NOMO-1 (cell line): ENCODE data around the gene TUT1.
"Not testable (repeated sequence)": the region's sequence is repeated elsewhere in the genome, so short reads cannot be mapped to it uniquely, and the experiment has no call there.

ENCODE experiments used
- DNase-seq, 2 experiments: peaks; one replicate each; lab custom pipeline; 2025; ENCODE audit not compliant: unreplicated experiment in 2 of 2; lab: John Stamatoyannopoulos, UW

Gene TUT1

DNA sequence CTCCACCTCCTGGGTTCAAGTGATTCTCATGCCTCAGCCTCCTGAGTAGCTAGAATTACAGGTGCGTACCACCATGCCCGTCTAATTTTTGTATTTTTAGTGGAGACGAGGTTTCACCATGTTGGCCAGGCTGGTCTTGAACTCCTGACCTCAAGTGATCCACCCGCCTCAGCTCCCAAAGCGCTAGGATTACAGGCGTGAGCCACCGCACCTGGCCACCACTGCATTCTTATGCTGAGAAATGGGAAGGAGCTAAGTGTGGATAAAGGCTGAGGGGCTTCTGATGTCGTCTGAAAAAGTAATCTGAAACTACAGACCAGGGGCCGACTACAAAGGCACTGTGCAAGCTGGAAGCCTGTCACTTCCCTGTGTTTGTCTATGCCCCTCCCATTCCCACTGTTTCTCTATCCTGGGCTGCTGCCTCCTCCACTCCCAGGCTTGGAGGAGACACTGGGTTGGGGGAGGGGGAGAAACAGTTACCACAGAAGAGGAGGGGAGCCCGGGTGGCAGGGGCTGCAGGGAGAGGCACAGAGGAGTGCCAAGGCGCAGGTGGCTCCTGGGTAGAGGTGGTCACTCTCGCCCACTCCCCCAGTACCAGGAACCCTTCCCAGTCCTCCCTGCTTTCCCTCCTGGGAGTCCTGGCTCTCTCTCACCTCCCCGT lies 13.3 kb upstream of the TUT1 start:
- no peak for DNase-seq

DNA sequence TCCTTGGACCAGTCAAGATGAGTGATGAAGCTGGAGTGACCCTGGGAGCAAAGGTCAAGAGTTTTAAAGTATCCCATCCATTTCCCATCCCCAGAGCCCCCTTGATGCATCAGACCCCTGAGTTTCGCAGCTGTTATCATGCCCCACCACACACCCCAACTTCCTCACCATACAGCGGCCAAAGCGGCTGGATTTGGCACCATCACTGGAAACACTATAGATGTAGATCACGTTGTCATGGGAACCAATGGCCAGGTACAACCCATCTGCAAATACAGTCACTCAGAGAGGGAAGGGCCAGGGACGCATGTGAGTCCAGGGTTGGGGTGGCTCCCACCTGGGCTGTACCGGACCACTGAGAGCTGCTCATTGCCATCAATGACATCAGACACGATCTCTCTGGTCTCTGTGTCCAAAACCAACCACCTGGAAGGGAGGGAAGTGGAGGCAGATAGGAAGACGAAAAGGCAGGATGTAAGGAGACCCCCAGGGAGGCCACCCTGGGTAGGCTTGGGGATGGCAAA lies 12.5 kb upstream of the TUT1 start:
- DNase-seq = no peak

DNA sequence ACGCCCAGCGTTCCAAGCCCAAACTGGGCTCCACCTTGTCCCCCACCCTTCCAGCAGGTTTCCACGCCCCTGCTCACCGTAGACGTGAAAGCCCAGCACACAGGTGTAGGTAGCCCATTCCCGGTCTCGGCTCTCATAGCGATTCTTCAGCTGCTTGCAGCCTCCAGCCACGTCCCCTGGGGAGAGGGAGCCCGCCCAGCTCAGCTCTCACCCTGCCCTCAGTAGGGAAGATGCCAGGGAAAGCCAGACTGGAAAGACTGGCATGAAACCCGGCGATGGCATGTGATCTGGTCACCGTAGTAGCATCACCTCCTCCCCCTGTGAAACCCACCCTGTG lies 11.7 kb upstream of the TUT1 start:
- DNase-seq = no peak

GRCh38 chr11:62602141-62603071 lies 11.1 kb upstream of the TUT1 start:
- DNase-seq = peak; percentile 46 to 75

- DNase-seq = peak; percentile 98 to 99
Measured at GRCh38 chr11:62601372-62602140, 10.2 kb upstream of the TUT1 start, which contains the start of gene MTA2. TSS of gene MTA2 (minus strand) at chr11:62601865. CDS start at chr11:62601450, 415 bp downstream.

DNA sequence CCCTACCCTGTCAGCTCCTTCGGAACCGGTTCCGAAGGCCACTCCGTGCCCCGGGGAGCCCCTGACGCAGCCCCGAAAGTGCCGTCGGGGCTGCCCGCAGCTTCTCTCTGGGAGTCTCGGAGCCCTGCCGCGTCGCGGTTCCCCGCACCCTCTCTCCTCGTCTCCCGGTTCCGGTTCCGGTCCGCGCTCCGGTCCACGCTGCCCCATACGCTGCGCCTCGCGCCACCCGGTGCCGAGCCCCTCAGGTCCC lies 9.7 kb upstream of the TUT1 start:
- DNase-seq = no peak

DNA sequence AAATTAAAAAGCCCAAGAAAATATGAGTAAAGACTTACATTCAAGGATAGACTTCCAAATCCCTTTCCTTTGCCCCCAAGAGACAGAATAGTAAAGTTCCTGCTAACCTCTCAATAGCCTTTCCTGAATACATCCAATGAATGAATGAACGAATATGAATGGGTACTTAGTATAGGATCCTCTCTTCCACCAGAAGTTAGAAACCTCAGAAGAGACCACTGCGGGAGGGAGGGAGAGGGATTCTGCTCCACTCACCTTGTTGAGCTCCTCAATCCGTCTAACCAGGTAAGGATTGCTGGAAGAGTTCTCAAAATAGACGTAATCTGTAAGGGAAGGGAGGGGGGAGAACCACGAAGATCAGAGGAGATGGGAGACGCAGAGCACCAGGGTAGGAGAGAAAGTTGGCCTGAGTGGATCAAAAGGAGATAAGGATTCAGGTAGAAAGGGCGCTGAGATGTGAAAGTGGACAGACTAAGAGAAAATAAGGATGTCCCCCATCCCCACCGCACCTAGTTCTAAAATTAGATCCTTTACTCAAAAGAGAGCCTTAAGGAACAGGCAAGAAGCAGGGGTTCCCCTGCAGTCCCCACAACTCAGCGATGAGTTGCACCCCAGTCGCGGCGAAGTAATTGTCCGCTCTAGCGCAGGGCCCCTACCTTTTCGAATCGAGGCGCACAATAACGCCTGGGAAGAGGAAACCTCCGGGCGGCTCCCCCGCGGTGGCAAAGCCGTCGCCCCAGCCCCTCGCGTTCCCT lies 9.2 kb upstream of the TUT1 start:
- DNase-seq = peak in 1 of 2 experiments; percentile 40

DNA sequence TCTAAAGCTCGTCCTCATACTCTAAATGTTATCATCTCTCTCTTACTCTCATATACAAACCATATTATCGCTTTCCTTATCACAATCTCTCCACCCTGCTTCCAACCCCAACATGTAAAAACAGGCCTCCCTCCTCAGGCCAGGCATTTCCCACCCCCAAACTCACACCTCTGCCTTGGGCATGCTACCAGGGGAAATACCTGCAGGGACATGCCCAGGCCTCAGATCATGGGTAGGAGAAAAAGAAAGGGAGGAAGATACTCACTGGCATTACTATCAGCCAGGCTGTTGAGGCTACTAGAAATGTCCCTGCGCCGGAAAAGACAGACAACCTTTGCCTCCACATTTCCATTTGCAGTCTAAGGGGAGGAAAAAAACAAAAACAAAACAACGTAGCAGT lies 8.6 kb upstream of the TUT1 start:
- DNase-seq = no peak

DNA sequence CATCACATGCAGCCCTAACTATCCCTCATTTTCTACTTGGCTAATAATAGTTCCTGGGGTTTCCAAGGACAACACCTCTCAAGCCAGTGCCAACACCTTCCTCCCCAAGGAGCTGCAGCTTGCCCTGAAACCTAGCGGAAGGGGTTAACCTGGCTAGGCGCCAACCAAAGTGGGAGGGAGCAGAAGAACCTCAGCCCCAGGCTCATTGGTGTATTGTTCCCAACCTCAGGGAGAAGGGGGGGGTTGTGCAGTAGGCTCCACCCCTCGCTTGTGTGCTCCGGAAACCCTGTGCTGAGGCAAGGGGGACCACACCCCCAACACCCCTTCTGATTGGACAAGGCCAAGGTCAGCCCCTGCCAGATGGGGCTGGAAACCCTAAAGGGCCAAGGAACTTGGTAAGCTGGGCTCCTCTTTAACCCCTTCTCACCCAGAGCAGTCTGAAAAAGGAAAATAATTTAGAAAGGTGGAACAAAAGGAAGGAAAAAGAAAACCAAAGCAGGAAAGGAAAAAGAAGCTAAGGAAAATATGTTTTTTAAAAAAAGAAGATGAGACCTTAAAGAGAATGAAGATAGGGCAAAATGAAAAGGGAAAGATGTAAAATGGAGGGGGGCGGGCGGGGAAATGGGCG lies 7.9 kb upstream of the TUT1 start:
- DNase-seq = peak; percentile 95

DNA sequence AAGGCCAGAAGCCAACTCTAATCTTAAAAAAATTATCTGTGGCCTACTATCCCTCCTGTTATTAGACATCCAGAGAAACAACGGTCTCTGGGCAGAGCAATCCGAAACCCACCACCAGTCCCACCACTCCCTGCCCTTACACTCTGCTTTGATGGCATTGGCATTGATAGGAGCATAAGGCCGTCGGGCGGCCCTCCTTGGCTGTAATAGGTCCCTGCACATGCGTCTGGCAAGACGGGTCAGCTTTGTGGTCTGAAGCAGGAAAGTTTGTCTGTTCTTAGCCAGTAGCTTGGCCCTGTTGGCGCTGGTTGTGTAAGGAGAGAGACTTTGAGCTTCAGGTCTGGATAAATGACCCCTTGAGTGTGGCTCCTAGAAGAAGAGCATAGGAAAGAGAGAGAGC lies 3.8 kb upstream of the TUT1 start:
- no peak for DNase-seq

- DNase-seq = peak; percentile 79 to 82
Measured at GRCh38 chr11:62593434-62594044, 2.2 kb upstream of the TUT1 start.

GRCh38 chr11:62592989-62593421 lies 1.7 kb upstream of the TUT1 start:
- no peak for DNase-seq

DNA sequence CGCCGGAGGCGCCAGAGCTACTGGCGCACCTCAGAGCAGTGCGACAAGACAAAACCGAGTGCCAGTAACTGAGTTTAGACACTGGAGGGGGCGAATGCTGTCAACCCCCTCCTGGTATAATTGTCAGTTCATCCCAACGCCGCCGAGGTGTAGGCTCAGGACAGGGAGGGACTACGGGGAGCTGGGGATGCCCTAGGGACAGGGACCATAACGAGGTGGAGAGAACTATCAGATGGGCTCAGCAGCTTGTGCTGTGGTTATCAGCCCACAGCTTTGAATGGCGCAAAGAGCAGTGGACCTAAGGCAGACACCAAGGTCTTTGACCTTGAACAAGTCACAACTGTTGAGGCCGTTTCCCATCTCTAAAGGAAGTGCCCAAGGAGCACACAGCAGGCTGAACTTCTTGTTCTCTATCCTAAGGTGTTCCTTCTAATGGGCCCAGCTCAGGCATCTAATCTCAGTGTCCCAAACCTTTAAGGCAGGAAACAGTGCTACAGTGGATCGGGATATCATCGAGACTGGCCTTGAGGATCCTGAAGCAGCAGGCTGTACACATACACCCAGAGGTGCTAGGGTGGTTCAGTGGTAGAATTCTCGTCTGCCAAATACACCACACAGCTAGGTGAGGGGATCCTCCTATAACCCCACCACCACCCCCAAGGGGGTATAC lies 958 bp upstream of the TUT1 start:
- no peak for DNase-seq

- DNase-seq = no peak
Measured at GRCh38 chr11:62588966-62589637, 2.2 kb downstream of the TUT1 start.

DNA sequence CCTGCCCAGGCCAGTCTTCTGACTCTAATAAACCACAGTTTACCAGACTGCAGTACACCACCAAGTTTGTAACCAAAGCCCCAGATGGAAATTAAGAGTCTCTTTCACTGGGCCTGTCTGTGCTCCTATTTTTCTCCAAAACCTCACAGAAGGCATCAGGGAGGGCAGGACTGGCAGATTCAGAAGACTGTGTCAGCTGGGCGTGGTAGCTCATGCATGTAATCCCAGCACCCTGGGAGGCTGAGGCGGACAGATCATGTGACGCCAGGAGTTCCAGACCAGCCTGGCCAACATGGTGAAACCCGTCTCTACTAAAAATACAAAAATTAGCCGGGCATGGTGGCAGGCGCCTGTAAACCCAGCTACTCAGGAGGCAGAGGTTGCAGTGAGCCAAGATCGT lies 6.0 kb downstream of the TUT1 start:
- not testable (repeated sequence) for DNase-seq

- not testable (repeated sequence) for DNase-seq
Measured at GRCh38 chr11:62581735-62582134, 9.6 kb downstream of the TUT1 start.

GRCh38 chr11:62580959-62581715 lies 10.2 kb downstream of the TUT1 start:
- DNase-seq = no peak

DNA sequence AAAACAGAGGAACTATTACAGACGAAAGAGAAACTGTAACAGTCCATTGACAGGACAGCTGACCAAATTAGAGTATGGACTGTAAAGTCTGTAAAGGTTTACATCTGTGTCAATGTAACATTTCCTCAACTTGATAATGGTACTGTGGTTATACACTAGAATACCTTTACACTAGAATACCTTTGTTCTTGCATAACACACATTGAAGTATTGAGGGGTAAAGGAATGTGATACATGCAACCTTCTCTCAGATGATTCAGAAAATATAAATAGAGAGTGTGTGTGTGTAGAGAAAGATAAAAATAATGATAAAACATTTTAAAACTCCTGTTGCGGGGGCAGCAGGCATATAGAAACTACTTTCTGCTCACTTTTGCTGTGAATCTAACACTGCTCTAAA lies 12.1 kb downstream of the TUT1 start:
- DNase-seq = no peak
